ENCODE data around the gene GLCCI1.

The GLCCI1 gene

GRCh38 chr7:7959979-7960670 is 8.5 kb upstream of the GLCCI1 start:
- Histone ChIP-seq H2BK12ac (ENCODE audit: low read length in 2 of 2) (no peak overlapping the region), H3K79me1 (replicated peaks; ENCODE audit: low read length, poor library complexity, severe bottlenecking) (no peaks in the 10 kb centered on the region), H2BK120ac (ENCODE audit: low read depth, low read length) (no peak overlapping the region), H3K27me3 (ENCODE audit: control insufficient read depth in 1 of 2, insufficient read depth in 1 of 2, low read length in 2 of 2) (no peaks in the 10 kb centered on the region), H3K27ac (ENCODE audit: low read length, poor library complexity, severe bottlenecking) (no peak overlapping the region), H2BK5ac (ENCODE audit: low read depth, low read length, poor library complexity, severe bottlenecking) (no peak overlapping the region), H2BK15ac (ENCODE audit: low read depth, poor library complexity, severe bottlenecking) (no peak overlapping the region), H3K4me2 (ENCODE audit: low read length, poor library complexity, severe bottlenecking) (no peak overlapping the region), H2AFZ (ENCODE audit: low read depth, low read length) (no peak overlapping the region), H3K4me3 (ENCODE audit: insufficient read depth in 1 of 2, low read depth in 1 of 2, low read length in 2 of 2) (no peak overlapping the region), H4K91ac (ENCODE audit: low read length) (no peak overlapping the region), H3K36me3 (ENCODE audit: control insufficient read depth in 1 of 2, insufficient read depth in 2 of 2, low read depth in 1 of 2, low read length in 2 of 2) (no peaks in the 10 kb centered on the region), H2AK5ac (ENCODE audit: low read length, severe bottlenecking) (no peak overlapping the region), H3K18ac (ENCODE audit: low read depth in 1 of 2, low read length in 2 of 2) (no peak overlapping the region), H4K8ac (ENCODE audit: low read length) (no peak overlapping the region), H3K9ac (ENCODE audit: low read length) (no peak overlapping the region), H3K4me1 (ENCODE audit: control insufficient read depth, insufficient read depth, low read depth, low read length) (peaks cover 2% of the 10 kb centered on the region), H3K9me3 (ENCODE audit: control insufficient read depth, low read length) (no peaks in the 10 kb centered on the region), H3K14ac (ENCODE audit: low read length in 2 of 2) (no peak overlapping the region), H3K4ac (ENCODE audit: low read depth in 1 of 2, low read length in 2 of 2) (no peak overlapping the region), H3K23ac (ENCODE audit: low read length in 2 of 2) (no peak overlapping the region)
- 90% methylated on average over 4 of the region's 4 CpGs for WGBS
- no peak for DNase-seq

DNA sequence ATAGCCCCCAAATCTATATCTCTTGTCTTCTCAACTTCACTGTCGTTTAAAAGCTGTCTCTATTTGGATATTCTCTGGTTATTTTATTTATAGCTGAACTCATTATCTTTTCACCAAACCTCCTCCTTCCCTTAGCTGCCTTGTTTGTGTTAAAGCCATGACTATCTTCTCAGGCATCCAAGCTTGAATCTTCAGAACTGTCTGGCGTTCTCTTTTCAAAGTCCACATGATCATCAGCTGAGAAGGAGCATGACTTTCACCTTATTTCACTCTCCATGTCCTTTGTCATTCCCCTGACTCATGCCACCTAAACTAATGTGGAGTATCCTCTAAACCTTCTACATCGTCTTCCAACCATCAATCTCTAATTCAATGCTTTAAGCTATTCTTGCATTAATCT is 5.7 kb upstream of the GLCCI1 start:
- Histone ChIP-seq H3K27ac (ENCODE audit: low read length, poor library complexity, severe bottlenecking) (no peak overlapping the region), H2BK12ac (ENCODE audit: low read length in 2 of 2) (peak overlapping the region in 1 of 2 experiments; percentile 15), H4K91ac (ENCODE audit: low read length) (no peak overlapping the region), H3K4me3 (ENCODE audit: insufficient read depth in 1 of 2, low read depth in 1 of 2, low read length in 2 of 2) (no peak overlapping the region), H3K36me3 (ENCODE audit: control insufficient read depth in 1 of 2, insufficient read depth in 2 of 2, low read depth in 1 of 2, low read length in 2 of 2) (no peaks in the 10 kb centered on the region), H2AK5ac (ENCODE audit: low read length, severe bottlenecking) (no peak overlapping the region), H3K79me1 (replicated peaks; ENCODE audit: low read length, poor library complexity, severe bottlenecking) (no peaks in the 10 kb centered on the region), H3K9ac (ENCODE audit: low read length) (no peak overlapping the region), H3K4me1 (ENCODE audit: control insufficient read depth, insufficient read depth, low read depth, low read length) (no peaks in the 10 kb centered on the region), H2BK5ac (ENCODE audit: low read depth, low read length, poor library complexity, severe bottlenecking) (no peak overlapping the region), H3K4me2 (ENCODE audit: low read length, poor library complexity, severe bottlenecking) (no peak overlapping the region), H3K14ac (ENCODE audit: low read length in 2 of 2) (no peak overlapping the region), H4K8ac (ENCODE audit: low read length) (no peak overlapping the region), H3K4ac (ENCODE audit: low read depth in 1 of 2, low read length in 2 of 2) (no peak overlapping the region), H2BK15ac (ENCODE audit: low read depth, poor library complexity, severe bottlenecking) (no peak overlapping the region), H3K27me3 (ENCODE audit: control insufficient read depth in 1 of 2, insufficient read depth in 1 of 2, low read length in 2 of 2) (no peaks in the 10 kb centered on the region), H2BK120ac (ENCODE audit: low read depth, low read length) (no peak overlapping the region), H2AFZ (ENCODE audit: low read depth, low read length) (no peak overlapping the region), H3K9me3 (ENCODE audit: control insufficient read depth, low read length) (no peaks in the 10 kb centered on the region), H3K18ac (ENCODE audit: low read depth in 1 of 2, low read length in 2 of 2) (no peak overlapping the region), H3K23ac (ENCODE audit: low read length in 2 of 2) (no peak overlapping the region)
- DNase-seq, result peak; percentile 84
- 22% methylated on average over 3 of the region's 3 CpGs for WGBS

DNA sequence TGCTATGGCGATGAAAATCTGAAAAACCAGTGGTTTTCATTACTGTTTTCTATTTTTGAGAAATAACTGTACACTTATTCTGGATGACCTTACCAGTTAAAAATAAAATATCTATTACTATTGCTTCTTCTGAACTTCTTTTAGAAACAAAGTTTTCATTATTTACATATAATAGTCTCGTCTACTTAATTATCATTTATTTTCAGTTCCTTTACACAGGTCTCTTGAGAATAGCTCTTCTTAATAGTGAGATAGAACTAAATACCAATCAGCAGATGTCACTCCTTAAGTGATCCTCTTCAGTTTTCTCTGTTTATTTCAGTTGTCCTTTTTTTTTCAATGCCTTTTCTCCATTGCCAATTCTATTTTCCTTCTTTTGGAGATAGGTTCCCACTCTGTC is 4.3 kb upstream of the GLCCI1 start:
- Histone ChIP-seq H2AFZ (ENCODE audit: low read depth, low read length) (no peak overlapping the region), H3K79me1 (replicated peaks; ENCODE audit: low read length, poor library complexity, severe bottlenecking) (peaks cover 2% of the 10 kb centered on the region), H3K9ac (ENCODE audit: low read length) (no peak overlapping the region), H3K23ac (ENCODE audit: low read length in 2 of 2) (no peak overlapping the region), H3K18ac (ENCODE audit: low read depth in 1 of 2, low read length in 2 of 2) (peak overlapping the region; percentile 20 to 57), H2AK5ac (ENCODE audit: low read length, severe bottlenecking) (no peak overlapping the region), H3K27ac (ENCODE audit: low read length, poor library complexity, severe bottlenecking) (no peak overlapping the region), H4K91ac (ENCODE audit: low read length) (no peak overlapping the region), H2BK12ac (ENCODE audit: low read length in 2 of 2) (no peak overlapping the region), H2BK5ac (ENCODE audit: low read depth, low read length, poor library complexity, severe bottlenecking) (no peak overlapping the region), H2BK15ac (ENCODE audit: low read depth, poor library complexity, severe bottlenecking) (no peak overlapping the region), H2BK120ac (ENCODE audit: low read depth, low read length) (no peak overlapping the region), H3K9me3 (ENCODE audit: control insufficient read depth, low read length) (no peaks in the 10 kb centered on the region), H3K14ac (ENCODE audit: low read length in 2 of 2) (no peak overlapping the region), H3K4me3 (ENCODE audit: insufficient read depth in 1 of 2, low read depth in 1 of 2, low read length in 2 of 2) (no peak overlapping the region), H3K4me1 (ENCODE audit: control insufficient read depth, insufficient read depth, low read depth, low read length) (no peaks in the 10 kb centered on the region), H4K8ac (ENCODE audit: low read length) (no peak overlapping the region), H3K4me2 (ENCODE audit: low read length, poor library complexity, severe bottlenecking) (no peak overlapping the region), H3K36me3 (ENCODE audit: control insufficient read depth in 1 of 2, insufficient read depth in 2 of 2, low read depth in 1 of 2, low read length in 2 of 2) (no peaks in the 10 kb centered on the region), H3K27me3 (ENCODE audit: control insufficient read depth in 1 of 2, insufficient read depth in 1 of 2, low read length in 2 of 2) (no peaks in the 10 kb centered on the region), H3K4ac (ENCODE audit: low read depth in 1 of 2, low read length in 2 of 2) (no peak overlapping the region)
- 100% methylated on average over 2 of the region's 2 CpGs for WGBS
- no peak for DNase-seq

DNA sequence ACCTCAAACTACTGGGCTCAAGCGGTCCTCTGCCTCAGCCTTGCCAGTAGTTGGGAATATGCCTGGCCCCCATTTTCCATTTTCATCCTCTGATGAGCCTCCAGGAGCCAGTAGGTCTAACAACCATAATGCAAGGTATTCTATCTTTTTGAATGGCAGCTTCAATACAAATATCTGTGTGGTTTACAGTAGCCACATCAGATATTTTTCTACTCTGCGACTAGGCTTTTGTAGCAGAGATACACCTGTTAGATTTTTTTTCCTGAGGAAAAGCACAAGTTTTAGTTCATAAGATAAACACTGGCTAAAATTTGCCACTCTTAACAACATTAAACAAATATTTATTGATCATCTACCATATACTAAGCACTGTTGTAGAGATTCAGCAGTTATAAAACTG is 3.9 kb upstream of the GLCCI1 start:
- no peak overlapping the region for H2AFZ ChIP-seq (ENCODE audit: low read depth, low read length)
- DNase-seq, result no peak
- no peak overlapping the region for H2BK120ac ChIP-seq (ENCODE audit: low read depth, low read length)
- H2BK15ac ChIP-seq (ENCODE audit: low read depth, poor library complexity, severe bottlenecking), result no peak overlapping the region
- H3K14ac ChIP-seq (ENCODE audit: low read length in 2 of 2), result no peak overlapping the region
- no peaks in the 10 kb centered on the region for H3K27me3 ChIP-seq (ENCODE audit: control insufficient read depth in 1 of 2, insufficient read depth in 1 of 2, low read length in 2 of 2)
- no peak overlapping the region for H3K4me3 ChIP-seq (ENCODE audit: insufficient read depth in 1 of 2, low read depth in 1 of 2, low read length in 2 of 2)
- H3K27ac ChIP-seq (ENCODE audit: low read length, poor library complexity, severe bottlenecking), result no peak overlapping the region
- H2BK12ac ChIP-seq (ENCODE audit: low read length in 2 of 2), result no peak overlapping the region
- no peak overlapping the region for H3K4ac ChIP-seq (ENCODE audit: low read depth in 1 of 2, low read length in 2 of 2)
- no peak overlapping the region for H3K9ac ChIP-seq (ENCODE audit: low read length)
- no peak overlapping the region for H4K8ac ChIP-seq (ENCODE audit: low read length)
- H3K4me2 ChIP-seq (ENCODE audit: low read length, poor library complexity, severe bottlenecking), result no peak overlapping the region
- no peaks in the 10 kb centered on the region for H3K9me3 ChIP-seq (ENCODE audit: control insufficient read depth, low read length)
- 95% methylated on average over 2 of the region's 2 CpGs for WGBS
- no peak overlapping the region for H3K23ac ChIP-seq (ENCODE audit: low read length in 2 of 2)
- no peaks in the 10 kb centered on the region for H3K36me3 ChIP-seq (ENCODE audit: control insufficient read depth in 1 of 2, insufficient read depth in 2 of 2, low read depth in 1 of 2, low read length in 2 of 2)
- H4K91ac ChIP-seq (ENCODE audit: low read length), result no peak overlapping the region
- peak overlapping the region in 1 of 2 experiments; percentile 57 for H3K18ac ChIP-seq (ENCODE audit: low read depth in 1 of 2, low read length in 2 of 2)
- no peak overlapping the region for H2AK5ac ChIP-seq (ENCODE audit: low read length, severe bottlenecking)
- H3K4me1 ChIP-seq (ENCODE audit: control insufficient read depth, insufficient read depth, low read depth, low read length), result no peaks in the 10 kb centered on the region
- no peak overlapping the region for H2BK5ac ChIP-seq (ENCODE audit: low read depth, low read length, poor library complexity, severe bottlenecking)
- H3K79me1 ChIP-seq (replicated peaks; ENCODE audit: low read length, poor library complexity, severe bottlenecking), result peaks cover 2% of the 10 kb centered on the region
